NT2/D1 (cell line): ENCODE measurements around the gene KCNJ6.

Source experiments
- SUZ12 ChIP-seq: IDR thresholded peaks from 2 replicates; pipeline ENCODE4 v1.6.1; 2011; ENCODE audit not compliant: insufficient read length, insufficient read depth; ENCODE audit errors: extremely low read depth
- YY1 ChIP-seq: IDR thresholded peaks from 2 replicates; pipeline ENCODE4 v1.6.1; 2011; ENCODE audit not compliant: insufficient read length, insufficient read depth
- ZNF274 ChIP-seq: IDR thresholded peaks from 2 replicates; pipeline ENCODE4 v1.6.1; 2011; ENCODE audit warnings: mild to moderate bottlenecking, low read depth, low read length

DNA sequence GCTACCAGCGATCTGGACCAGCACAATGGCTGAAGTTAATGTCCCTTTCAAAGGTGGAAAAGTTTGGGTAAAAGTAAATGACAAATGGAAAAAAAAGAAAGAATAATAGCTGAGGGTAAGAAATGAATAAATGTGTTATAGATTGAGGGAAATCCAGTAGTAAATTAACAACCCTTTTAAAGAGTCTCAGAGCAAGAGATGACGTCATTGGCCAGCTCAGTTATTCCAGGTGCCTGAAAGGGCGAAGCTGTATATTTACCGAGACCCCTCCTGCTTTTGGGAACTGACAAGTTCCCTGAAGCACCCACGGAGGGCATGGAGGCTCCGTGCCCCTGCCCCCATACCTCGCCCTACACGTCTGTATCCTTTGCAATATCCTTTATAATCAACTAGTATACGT, 40.5 kb upstream of the KCNJ6 start:
- TF ChIP-seq SUZ12 (no peak), ZNF274 (no peak), YY1 (no peak)
